Activated T-helper 1 cell treated with Interleukin-2 at 50 U/mL for 16 hours (primary cell): Measurements from ENCODE around the gene FCF1.

Experiments
- DNase-seq: peaks from one replicate; pipeline ENCODE4 v3.0.0-alpha.2; 2020; ENCODE audit warnings: low read depth

FCF1 gene, protein sequence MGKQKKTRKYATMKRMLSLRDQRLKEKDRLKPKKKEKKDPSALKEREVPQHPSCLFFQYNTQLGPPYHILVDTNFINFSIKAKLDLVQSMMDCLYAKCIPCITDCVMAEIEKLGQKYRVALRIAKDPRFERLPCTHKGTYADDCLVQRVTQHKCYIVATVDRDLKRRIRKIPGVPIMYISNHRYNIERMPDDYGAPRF

GRCh38 chr14:74712499-74713394, at the start of gene FCF1, which contains the start of gene AREL1:
Gene FCF1 (plus strand): TSS chr14:74713144. CDS start chr14:74713198, 54 bp downstream.
Gene AREL1 (minus strand): TSS chr14:74713080. CDS start chr14:74685615, 27,465 bp downstream.
- peak; percentile 69 for DNase-seq

DNA sequence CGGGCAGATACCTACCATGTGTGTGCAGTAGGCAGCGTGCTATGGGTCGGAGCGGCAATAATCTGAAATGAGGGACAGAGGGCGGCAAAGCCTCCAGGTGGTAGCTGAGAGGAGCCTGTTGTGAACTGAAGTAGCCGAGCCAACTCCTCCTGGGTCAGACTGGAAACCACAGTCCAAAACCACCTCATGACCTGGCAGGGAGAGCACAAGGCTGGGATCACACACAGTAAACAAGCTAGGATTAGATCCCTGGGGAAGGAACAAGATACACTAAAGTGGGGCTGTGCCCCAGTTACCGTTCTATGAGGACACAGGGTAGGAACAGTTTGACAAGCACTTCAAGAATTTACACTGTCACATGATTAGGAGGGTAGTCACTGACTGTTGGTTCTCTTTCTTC, 49.1 kb upstream of the FCF1 start:
- DNase-seq = no peak

- no peak for DNase-seq
These were observed 48.2 kb upstream of the FCF1 start for GRCh38 chr14:74664717-74665116.

GRCh38 chr14:74667758-74668157, 45.2 kb upstream of the FCF1 start:
- no peak for DNase-seq

GRCh38 chr14:74669256-74669655, 43.7 kb upstream of the FCF1 start:
- no peak for DNase-seq

- no peak for DNase-seq
These were observed 43.1 kb upstream of the FCF1 start for GRCh38 chr14:74669846-74670245.

- no peak for DNase-seq
These were observed 42.1 kb upstream of the FCF1 start for GRCh38 chr14:74670726-74671411.

DNA sequence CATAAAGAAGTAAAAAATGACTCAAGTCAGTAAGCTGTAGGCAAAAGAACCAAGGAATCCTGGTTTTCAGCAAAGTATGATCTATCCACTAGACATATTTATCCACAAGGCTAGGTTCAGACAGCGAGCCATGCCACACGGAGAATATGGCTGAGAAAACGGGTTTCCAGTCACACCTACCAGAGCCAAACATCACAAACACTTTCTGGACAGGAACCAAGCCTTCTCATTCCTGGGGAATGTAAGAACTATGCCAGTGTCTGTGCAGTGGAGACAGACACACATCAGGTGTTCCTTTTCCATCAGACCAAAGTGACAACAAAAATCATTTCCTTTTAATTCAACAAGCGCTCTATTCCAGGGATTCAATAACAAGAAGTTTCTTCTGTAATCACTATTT, 41.2 kb upstream of the FCF1 start:
- no peak for DNase-seq

- no peak for DNase-seq
These were observed 39.2 kb upstream of the FCF1 start for GRCh38 chr14:74673768-74674167.

GRCh38 chr14:74675219-74675618, 37.7 kb upstream of the FCF1 start:
- DNase-seq = no peak

- DNase-seq = no peak
These were observed 30.6 kb upstream of the FCF1 start for GRCh38 chr14:74682169-74682952.

- DNase-seq = no peak
These were observed 29.5 kb upstream of the FCF1 start for GRCh38 chr14:74683406-74683805.

DNA sequence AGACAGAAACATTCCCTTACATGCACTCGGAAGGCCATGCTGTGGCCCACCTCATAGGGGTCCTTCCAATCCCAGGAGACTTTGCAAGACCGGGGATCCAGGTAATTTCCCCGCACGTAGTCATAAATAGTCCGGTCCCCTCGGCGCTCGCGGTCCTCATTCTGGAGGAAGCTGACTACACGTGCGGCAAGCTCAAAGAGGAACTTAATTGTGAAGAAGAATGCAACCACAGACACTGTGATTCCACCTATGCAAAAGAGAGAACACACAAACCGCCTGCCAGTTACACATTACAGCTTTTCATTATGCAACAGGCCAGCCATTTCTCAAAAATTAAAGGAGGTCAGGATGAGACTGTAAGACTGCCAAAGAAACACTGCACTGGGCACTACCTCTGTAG, 28.5 kb upstream of the FCF1 start:
- no peak for DNase-seq

GRCh38 chr14:74685056-74685455, 27.9 kb upstream of the FCF1 start:
- DNase-seq = no peak

GRCh38 chr14:74685921-74686678, 26.8 kb upstream of the FCF1 start:
- DNase-seq = no peak

DNA sequence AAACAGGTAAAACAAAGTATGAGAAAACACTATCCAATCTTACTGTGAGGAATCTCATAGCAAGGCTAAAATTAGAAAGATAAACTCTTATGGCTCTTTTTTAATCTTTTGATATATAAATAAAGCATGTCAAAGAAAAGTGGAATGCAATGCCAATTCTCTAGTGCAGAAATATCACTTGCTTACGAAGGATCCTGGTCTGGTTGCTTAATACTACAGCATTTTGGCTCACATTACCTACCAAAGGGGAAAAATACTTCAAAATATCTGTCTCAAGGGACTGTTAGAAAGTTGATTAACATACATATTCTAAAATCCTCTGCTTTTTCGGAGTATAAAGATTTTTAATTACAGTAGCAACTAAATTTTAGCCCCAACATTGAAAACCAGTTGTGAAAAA, 21.5 kb upstream of the FCF1 start:
- no peak for DNase-seq

GRCh38 chr14:74693191-74693590, 19.8 kb upstream of the FCF1 start:
- DNase-seq = no peak

DNA sequence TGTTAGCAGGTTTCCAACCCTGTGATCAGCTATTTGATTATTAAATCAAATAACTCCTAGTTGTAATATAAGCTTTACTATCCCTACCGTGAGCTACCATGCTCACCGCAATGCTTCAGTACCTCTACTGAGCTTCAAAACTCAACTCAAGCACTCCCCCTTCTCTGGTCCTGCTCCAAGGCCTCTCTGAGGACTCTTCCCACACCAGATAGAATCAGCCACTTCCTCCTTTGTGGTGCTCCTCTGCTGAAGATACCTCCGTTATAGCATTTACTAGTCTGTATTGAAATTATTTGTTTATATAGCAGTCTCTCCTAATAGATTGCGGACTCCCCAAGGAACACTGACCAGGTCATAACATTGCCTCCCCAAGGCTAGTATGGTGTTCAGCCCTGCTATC, 17.5 kb upstream of the FCF1 start:
- DNase-seq = no peak

DNA sequence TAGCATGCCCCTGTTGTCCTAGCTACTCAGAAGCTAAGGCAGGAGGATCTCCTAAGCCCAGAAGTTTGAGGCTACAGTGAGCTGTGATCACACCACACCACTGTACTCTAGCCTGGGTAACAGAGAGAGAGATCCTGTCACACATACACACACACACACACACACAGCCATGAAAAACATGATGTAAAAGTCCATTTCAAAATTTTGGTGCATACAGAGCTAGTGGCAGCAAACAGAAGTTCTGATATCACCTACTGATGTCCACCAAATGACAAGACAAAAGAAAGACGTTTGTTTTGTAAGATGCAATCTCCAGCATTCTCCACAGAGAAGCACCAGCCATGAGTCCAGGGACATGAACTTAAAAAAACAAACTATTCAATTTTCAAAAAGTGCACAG, 15.9 kb upstream of the FCF1 start:
- no peak for DNase-seq

DNA sequence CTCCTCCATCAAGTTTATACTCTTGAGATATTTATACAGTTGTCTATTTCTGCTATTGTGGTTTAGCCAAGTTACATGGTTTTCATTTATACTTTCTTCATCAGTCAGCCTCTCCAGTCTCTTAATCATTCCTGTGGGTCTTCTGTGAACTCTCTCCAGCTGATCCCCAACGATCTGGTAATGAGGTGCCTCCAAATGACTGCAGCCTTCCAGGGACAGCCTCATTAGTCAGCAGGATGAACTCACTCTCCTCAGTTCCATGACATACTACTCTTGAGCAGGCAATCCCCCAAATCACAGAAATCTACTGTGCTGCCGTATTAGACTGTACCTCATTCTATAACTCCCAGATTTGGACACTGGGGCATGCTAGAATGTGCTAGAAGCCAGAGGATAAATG, 15.4 kb upstream of the FCF1 start:
- no peak for DNase-seq

- no peak for DNase-seq
These were observed 15.0 kb upstream of the FCF1 start for GRCh38 chr14:74697976-74698375.
